ENCODE data around the gene HCN2.

DNA sequence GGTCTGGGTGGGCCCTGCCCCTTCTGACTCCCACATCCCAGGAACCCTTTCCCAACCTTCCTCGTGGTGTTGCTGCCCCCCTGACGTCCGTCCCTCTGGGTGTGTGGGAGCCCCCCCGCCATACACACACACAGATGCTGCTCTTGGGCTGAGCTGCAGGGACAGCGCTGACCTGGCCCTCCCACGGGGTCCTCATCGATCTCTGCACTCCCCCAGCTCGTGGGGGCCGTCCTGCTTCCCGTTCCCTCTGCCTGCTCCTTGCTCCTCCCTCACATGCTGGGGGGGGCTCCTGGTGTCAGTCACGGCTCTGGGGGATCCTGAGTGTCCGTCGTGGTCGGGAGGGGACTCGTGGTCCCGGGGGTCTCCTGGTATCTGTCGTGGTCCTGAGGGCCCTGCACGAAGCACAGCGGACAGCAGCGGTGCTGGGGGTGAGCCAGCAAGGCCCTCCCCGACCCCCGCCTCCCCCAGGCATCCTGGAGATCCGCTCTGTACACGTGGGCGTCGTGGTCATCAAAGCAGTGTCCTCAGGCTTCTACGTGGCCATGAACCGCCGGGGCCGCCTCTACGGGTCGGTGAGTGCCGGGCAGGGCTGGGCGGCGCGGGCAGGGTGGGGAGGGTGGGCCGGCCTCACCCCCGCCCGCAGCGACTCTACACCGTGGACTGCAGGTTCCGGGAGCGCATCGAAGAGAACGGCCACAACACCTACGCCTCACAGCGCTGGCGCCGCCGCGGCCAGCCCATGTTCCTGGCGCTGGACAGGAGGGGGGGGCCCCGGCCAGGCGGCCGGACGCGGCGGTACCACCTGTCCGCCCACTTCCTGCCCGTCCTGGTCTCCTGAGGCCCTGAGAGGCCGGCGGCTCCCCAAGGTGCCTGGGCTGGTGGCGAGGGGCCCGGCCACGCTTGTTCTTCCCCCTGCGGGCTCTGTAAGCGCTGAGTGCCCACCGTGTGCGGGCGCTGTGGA, 53.4 kb downstream of the HCN2 start:
- TF ChIP-seq, protein P1, sequence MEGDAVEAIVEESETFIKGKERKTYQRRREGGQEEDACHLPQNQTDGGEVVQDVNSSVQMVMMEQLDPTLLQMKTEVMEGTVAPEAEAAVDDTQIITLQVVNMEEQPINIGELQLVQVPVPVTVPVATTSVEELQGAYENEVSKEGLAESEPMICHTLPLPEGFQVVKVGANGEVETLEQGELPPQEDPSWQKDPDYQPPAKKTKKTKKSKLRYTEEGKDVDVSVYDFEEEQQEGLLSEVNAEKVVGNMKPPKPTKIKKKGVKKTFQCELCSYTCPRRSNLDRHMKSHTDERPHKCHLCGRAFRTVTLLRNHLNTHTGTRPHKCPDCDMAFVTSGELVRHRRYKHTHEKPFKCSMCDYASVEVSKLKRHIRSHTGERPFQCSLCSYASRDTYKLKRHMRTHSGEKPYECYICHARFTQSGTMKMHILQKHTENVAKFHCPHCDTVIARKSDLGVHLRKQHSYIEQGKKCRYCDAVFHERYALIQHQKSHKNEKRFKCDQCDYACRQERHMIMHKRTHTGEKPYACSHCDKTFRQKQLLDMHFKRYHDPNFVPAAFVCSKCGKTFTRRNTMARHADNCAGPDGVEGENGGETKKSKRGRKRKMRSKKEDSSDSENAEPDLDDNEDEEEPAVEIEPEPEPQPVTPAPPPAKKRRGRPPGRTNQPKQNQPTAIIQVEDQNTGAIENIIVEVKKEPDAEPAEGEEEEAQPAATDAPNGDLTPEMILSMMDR (conservative IDR thresholded peaks at IDR 0.05 in 1 of 2, IDR thresholded peaks at IDR 0.05 in 1 of 2; ENCODE audit: extremely low read depth in 1 of 2, insufficient read depth in 1 of 2, low read depth in 1 of 2, low read length in 2 of 2): no peak
- TF ChIP-seq EZH2 (IDR thresholded peaks at IDR 0.05; ENCODE audit: borderline replicate concordance, low read length): no peak
